ENCODE measurements around the gene NECTIN3. TPM values are rescaled to one million over a fixed set of nuclear protein-coding genes. Genes with fewer than 3 reads are reported as not detected.

The NECTIN3 gene
- total RNA-seq, 1 donor = 5.5 TPM

GRCh38 chr3:111210003-111210711 lies 138.5 kb downstream of the NECTIN3 start:
- Histone ChIP-seq H3K27me3 (ENCODE audit: insufficient read depth, low read length) (no peaks in the 10 kb centered on the region), H3K4me1 (ENCODE audit: insufficient read depth, low read length) (no peaks in the 10 kb centered on the region), H3K4me3 (ENCODE audit: low read length) (no peak overlapping the region), H3K9me3 (ENCODE audit: low read depth, low read length) (no peaks in the 10 kb centered on the region)

GRCh38 chr3:111210866-111211564 lies 139.4 kb downstream of the NECTIN3 start:
- H3K4me3 ChIP-seq (ENCODE audit: low read length) = no peak overlapping the region
- H3K9me3 ChIP-seq (ENCODE audit: low read depth, low read length) = no peaks in the 10 kb centered on the region
- H3K27me3 ChIP-seq (ENCODE audit: insufficient read depth, low read length) = no peaks in the 10 kb centered on the region
- H3K4me1 ChIP-seq (ENCODE audit: insufficient read depth, low read length) = no peaks in the 10 kb centered on the region

- Histone ChIP-seq H3K4me3 (ENCODE audit: low read length) (no peak overlapping the region), H3K27me3 (ENCODE audit: insufficient read depth, low read length) (no peaks in the 10 kb centered on the region), H3K4me1 (ENCODE audit: insufficient read depth, low read length) (no peaks in the 10 kb centered on the region), H3K9me3 (ENCODE audit: low read depth, low read length) (no peaks in the 10 kb centered on the region)
Observed at GRCh38 chr3:111212511-111212910, 140.9 kb downstream of the NECTIN3 start.

GRCh38 chr3:111215481-111215880 lies 143.9 kb downstream of the NECTIN3 start:
- Histone ChIP-seq H3K27me3 (ENCODE audit: insufficient read depth, low read length) (no peaks in the 10 kb centered on the region), H3K4me1 (ENCODE audit: insufficient read depth, low read length) (no peaks in the 10 kb centered on the region), H3K4me3 (ENCODE audit: low read length) (no peak overlapping the region), H3K9me3 (ENCODE audit: low read depth, low read length) (no peaks in the 10 kb centered on the region)

GRCh38 chr3:111218615-111219014 lies 147.0 kb downstream of the NECTIN3 start:
- Histone ChIP-seq H3K9me3 (ENCODE audit: low read depth, low read length) (no peaks in the 10 kb centered on the region), H3K4me3 (ENCODE audit: low read length) (no peak overlapping the region), H3K4me1 (ENCODE audit: insufficient read depth, low read length) (no peaks in the 10 kb centered on the region), H3K27me3 (ENCODE audit: insufficient read depth, low read length) (no peaks in the 10 kb centered on the region)

- no peaks in the 10 kb centered on the region for H3K27me3 ChIP-seq (ENCODE audit: insufficient read depth, low read length)
- no peaks in the 10 kb centered on the region for H3K4me1 ChIP-seq (ENCODE audit: insufficient read depth, low read length)
- H3K4me3 ChIP-seq (ENCODE audit: low read length) = no peak overlapping the region
- no peaks in the 10 kb centered on the region for H3K9me3 ChIP-seq (ENCODE audit: low read depth, low read length)
Observed at GRCh38 chr3:111227216-111227615, 155.6 kb downstream of the NECTIN3 start.

GRCh38 chr3:111229301-111229700 lies 157.7 kb downstream of the NECTIN3 start:
- H3K4me3 ChIP-seq (ENCODE audit: low read length) = no peak overlapping the region
- no peaks in the 10 kb centered on the region for H3K27me3 ChIP-seq (ENCODE audit: insufficient read depth, low read length)
- H3K9me3 ChIP-seq (ENCODE audit: low read depth, low read length) = no peaks in the 10 kb centered on the region
- no peaks in the 10 kb centered on the region for H3K4me1 ChIP-seq (ENCODE audit: insufficient read depth, low read length)

GRCh38 chr3:111236836-111237713 lies 165.5 kb downstream of the NECTIN3 start:
- no peak overlapping the region for H3K4me3 ChIP-seq (ENCODE audit: low read length)
- H3K27me3 ChIP-seq (ENCODE audit: insufficient read depth, low read length) = no peaks in the 10 kb centered on the region
- no peaks in the 10 kb centered on the region for H3K9me3 ChIP-seq (ENCODE audit: low read depth, low read length)
- no peaks in the 10 kb centered on the region for H3K4me1 ChIP-seq (ENCODE audit: insufficient read depth, low read length)

- no peaks in the 10 kb centered on the region for H3K27me3 ChIP-seq (ENCODE audit: insufficient read depth, low read length)
- no peak overlapping the region for H3K4me3 ChIP-seq (ENCODE audit: low read length)
- H3K9me3 ChIP-seq (ENCODE audit: low read depth, low read length) = no peaks in the 10 kb centered on the region
- H3K4me1 ChIP-seq (ENCODE audit: insufficient read depth, low read length) = no peaks in the 10 kb centered on the region
Observed at GRCh38 chr3:111237946-111238345, 166.3 kb downstream of the NECTIN3 start.

- no peaks in the 10 kb centered on the region for H3K9me3 ChIP-seq (ENCODE audit: low read depth, low read length)
- H3K4me1 ChIP-seq (ENCODE audit: insufficient read depth, low read length) = no peaks in the 10 kb centered on the region
- H3K27me3 ChIP-seq (ENCODE audit: insufficient read depth, low read length) = no peaks in the 10 kb centered on the region
- no peak overlapping the region for H3K4me3 ChIP-seq (ENCODE audit: low read length)
Observed at GRCh38 chr3:111238885-111239284, 167.3 kb downstream of the NECTIN3 start.

- H3K4me1 ChIP-seq (ENCODE audit: insufficient read depth, low read length) = no peaks in the 10 kb centered on the region
- H3K27me3 ChIP-seq (ENCODE audit: insufficient read depth, low read length) = no peaks in the 10 kb centered on the region
- H3K4me3 ChIP-seq (ENCODE audit: low read length) = no peak overlapping the region
- no peaks in the 10 kb centered on the region for H3K9me3 ChIP-seq (ENCODE audit: low read depth, low read length)
Observed at GRCh38 chr3:111241960-111242359, 170.3 kb downstream of the NECTIN3 start.
